Right atrium auricular region (tissue), 2 donors: ENCODE data around the gene RASGRP4. TPM values are rescaled to one million over a fixed set of nuclear protein-coding genes. Genes with fewer than 3 reads are reported as not detected.
A peak's percentile ranks its signal among the peaks of the same experiment; 100 is the strongest.

Experiments
- DNase-seq: peaks from one replicate; pipeline ENCODE4 v3.0.0-alpha.2; 2019; ENCODE audit warnings: low spot score
- H3K27ac ChIP-seq, 2 donors: fragments of 200-600 bp; sonication (generic); 1 replicate in 1 of 2; 2 replicates in 1 of 2; pipeline ENCODE4 v1.5.1; 2016 to 2019
- H3K27me3 ChIP-seq, 2 donors: fragments of 200-600 bp; sonication (generic); one replicate each; pipeline versions ENCODE4 v1.5.1 to v1.6.0; 2017 to 2019
- H3K36me3 ChIP-seq: fragments of 200-600 bp; sonication (generic); one replicate; pipeline ENCODE4 v1.5.1; 2016
- H3K4me1 ChIP-seq, 2 donors: fragments of 200-600 bp; sonication (generic); one replicate each; pipeline versions ENCODE4 v1.5.1 to v1.6.0; 2017 to 2019
- H3K4me3 ChIP-seq, 2 donors: fragments of 200-600 bp; sonication (generic); 1 replicate in 1 of 2; 2 replicates in 1 of 2; pipeline ENCODE4 v1.5.1; 2017 to 2019; ENCODE audit warnings: mild to moderate bottlenecking in 1 of 2, moderate library complexity in 1 of 2
- H3K9me3 ChIP-seq, 2 donors: fragments of 200-600 bp; sonication (generic); one replicate each; pipeline ENCODE4 v1.5.1; 2019
- total RNA-seq, 2 donors: library from RNA; depleted of rRNA; stranded (reverse); fragments of >200 nt; gene quantifications; one replicate each; pipeline ENCODE4 v1.1.0, GENCODE V29; 2016
- TF ChIP-seq, protein P1 (sequence below), 2 donors: fragments of 200-600 bp; sonication (generic); IDR thresholded peaks; one replicate each; pipeline ENCODE4 v1.5.1; 2019; ENCODE audit warnings: antibody characterized with exemption in 2 of 2

The RASGRP4 gene
- total RNA-seq, 2 donors from 2014 or later, result 1.1 to 2.9 TPM

- DNase-seq, result no peak
- no peak overlapping the region for H3K4me3 ChIP-seq
- H3K27me3 ChIP-seq, result peaks cover 0 to under 1% of the 10 kb centered on the region in 2 donors
Observed at GRCh38 chr19:38389957-38390924, 35.8 kb downstream of the RASGRP4 start.

DNA sequence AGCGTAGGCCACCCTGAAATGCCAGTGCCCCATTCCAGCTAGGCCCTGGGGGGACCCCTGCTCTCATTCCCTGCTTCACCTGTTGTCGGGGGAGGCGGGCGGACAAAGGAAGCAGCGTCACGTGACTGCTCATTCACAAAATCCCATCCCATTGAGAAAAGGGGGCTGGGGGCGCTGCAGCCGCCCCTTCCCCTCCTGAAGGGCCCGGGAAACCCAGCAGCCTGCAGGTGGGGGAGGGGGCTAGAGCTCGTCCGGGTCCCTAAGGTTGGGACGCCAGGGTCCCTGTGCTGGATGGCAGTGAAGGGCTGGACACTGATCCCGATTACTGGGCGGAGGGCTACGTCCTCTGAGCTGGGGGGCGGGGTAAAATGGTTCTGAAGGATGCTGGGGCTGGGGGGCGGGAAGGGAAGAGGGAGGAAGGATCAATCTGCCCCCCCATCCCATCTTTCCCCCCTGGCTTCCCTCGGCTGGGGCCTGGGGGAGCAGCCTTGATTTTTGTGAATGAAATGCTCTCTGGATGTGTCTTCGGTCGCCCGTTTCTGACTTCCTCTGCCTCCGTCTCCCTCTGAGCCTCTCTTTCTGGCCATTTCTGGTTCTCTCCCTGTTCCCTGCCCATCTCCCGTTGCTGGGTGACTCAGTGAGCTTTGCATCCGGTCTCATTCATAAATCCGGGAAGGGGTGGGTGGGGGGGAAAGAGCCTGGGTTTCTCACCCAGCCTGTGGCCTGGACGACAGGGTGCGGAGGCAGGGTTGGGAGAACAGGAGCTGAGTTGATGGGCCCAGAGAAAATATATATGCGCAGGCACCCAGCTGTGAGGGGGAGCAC, 36.7 kb downstream of the RASGRP4 start:
- H3K4me3 ChIP-seq, result peak overlapping the region; percentile 47 to 57
- H3K27ac ChIP-seq, result peak overlapping the region; percentile 52 to 61
- TF ChIP-seq, protein P1, sequence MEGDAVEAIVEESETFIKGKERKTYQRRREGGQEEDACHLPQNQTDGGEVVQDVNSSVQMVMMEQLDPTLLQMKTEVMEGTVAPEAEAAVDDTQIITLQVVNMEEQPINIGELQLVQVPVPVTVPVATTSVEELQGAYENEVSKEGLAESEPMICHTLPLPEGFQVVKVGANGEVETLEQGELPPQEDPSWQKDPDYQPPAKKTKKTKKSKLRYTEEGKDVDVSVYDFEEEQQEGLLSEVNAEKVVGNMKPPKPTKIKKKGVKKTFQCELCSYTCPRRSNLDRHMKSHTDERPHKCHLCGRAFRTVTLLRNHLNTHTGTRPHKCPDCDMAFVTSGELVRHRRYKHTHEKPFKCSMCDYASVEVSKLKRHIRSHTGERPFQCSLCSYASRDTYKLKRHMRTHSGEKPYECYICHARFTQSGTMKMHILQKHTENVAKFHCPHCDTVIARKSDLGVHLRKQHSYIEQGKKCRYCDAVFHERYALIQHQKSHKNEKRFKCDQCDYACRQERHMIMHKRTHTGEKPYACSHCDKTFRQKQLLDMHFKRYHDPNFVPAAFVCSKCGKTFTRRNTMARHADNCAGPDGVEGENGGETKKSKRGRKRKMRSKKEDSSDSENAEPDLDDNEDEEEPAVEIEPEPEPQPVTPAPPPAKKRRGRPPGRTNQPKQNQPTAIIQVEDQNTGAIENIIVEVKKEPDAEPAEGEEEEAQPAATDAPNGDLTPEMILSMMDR (IDR thresholded peaks at IDR 0.05), result no peak
- DNase-seq, result no peak
- no peaks in the 10 kb centered on the region for H3K9me3 ChIP-seq
- H3K36me3 ChIP-seq, result peaks cover 13% of the 10 kb centered on the region
- H3K4me1 ChIP-seq, result peaks cover 0 to 46% of the 10 kb centered on the region in 2 donors
- no peaks in the 10 kb centered on the region for H3K27me3 ChIP-seq

More at GRCh38 chr19:38389957-38390924, 35.8 kb downstream of the RASGRP4 start:
- TF ChIP-seq, protein P1 (IDR thresholded peaks at IDR 0.05), result no peak
- Histone ChIP-seq H3K27ac (no peak overlapping the region), H3K9me3 (no peaks in the 10 kb centered on the region), H3K36me3 (peaks cover 8% of the 10 kb centered on the region), H3K4me1 (peaks cover 0 to 53% of the 10 kb centered on the region in 2 donors)

DNA sequence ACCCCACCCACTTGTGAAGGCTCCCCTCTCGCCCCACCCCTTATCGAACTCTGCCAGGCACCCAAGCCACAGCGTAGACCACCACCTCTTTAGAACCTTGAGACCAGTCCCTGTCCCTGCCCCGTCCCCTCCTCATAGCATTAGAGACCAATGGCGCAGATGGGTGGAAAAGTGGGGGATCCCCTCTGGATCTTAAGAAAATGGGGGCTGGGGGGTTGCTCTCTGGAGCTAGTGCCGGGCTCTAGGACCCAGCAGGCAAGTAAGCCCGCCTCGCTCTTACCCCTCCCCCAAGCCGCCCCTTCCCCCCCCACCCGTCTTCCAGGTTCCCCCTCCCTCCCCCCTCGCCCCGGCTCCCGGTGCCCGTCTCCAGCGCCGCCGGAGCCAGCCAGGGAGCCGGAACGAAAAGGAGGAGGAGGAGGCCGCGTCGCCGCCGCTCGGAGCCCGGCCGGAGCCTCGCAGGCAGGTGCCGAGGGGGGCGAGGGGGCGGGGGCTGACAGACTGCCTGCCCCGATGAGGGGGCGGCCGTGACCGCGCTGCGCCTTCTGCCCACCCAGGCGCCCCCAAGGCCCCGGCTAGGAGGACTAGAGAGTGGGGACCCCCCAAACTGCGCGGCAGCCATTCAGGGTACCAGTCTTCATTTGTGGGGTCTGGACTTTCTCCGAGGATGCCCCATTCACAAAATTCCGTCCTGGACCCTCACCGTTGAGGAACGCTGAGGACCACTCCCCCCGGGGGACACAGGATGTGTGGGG, 37.5 kb downstream of the RASGRP4 start, which contains the start of gene SPRED3:
Gene SPRED3 (plus strand): TSS at position 349 of the 752 bp plus-strand sequence. CDS start 1,606 bp downstream, outside the sequence.
- no peak for DNase-seq
- Histone ChIP-seq H3K4me3 (peak within 1 kb of the TSS; percentile 47 to 57), H3K36me3 (peaks cover 21% of the 10 kb centered on the region), H3K27me3 (no peaks in the 10 kb centered on the region), H3K9me3 (no peaks in the 10 kb centered on the region), H3K27ac (peak within 1 kb of the TSS; percentile 54 to 61), H3K4me1 (peaks cover 0 to 46% of the 10 kb centered on the region in 2 donors)
- TF ChIP-seq, protein P1 (IDR thresholded peaks at IDR 0.05), result no peak

DNA sequence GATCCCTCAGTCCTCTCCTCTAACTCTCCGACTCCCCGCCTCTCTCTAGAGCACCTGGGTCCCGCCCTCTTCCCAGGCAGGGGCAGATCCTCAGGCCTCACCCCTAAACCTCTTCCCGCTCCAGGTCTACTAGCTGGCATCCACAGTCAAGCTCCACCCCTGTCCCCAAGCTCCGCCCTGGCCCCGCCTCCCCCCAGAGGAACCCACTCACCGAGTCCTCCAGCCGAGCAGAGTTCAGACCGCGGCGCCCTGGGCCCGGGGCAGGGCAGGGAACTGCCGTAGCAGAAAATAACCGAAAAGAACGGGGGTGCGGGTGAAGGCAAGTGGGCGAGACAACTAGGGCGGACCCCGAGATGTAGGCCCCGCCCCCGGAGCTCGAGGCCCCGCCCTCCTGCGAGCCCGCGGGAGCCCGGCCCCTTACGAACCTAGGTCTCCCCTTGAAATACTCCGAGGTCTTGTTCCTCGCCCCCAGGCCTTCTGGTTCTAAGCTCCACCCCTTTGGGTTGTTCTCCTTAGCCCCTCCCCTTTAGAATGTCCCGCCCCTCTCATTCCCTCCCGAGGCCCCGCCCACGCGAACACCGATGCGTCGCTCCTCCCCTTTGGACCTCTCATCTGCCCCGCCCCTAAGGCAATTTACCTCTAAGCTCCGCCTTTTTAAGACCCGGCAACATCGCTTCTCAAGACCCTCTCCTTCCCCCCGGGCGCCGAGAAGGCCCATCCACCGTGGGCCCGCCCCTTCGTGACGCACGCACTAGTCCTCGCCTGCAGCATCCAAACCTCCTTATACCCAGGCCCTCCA, 38.3 kb downstream of the RASGRP4 start, which contains the start of gene GGN:
Gene GGN (minus strand): TSS at position 485 of the 799 bp plus-strand sequence. CDS start 773 bp downstream, outside the sequence.
- DNase-seq, result peak; percentile 77
- peaks cover 28% of the 10 kb centered on the region for H3K36me3 ChIP-seq
- H3K4me3 ChIP-seq, result peak within 1 kb of the TSS; percentile 47 to 57
- TF ChIP-seq, protein P1 (IDR thresholded peaks at IDR 0.05), result no peak
- H3K27me3 ChIP-seq, result no peaks in the 10 kb centered on the region
- no peaks in the 10 kb centered on the region for H3K9me3 ChIP-seq
- peaks cover 0 to 46% of the 10 kb centered on the region in 2 donors for H3K4me1 ChIP-seq
- peak within 1 kb of the TSS; percentile 54 to 61 for H3K27ac ChIP-seq
